ENCODE measurements around the gene PRIMPOL.
"Not testable (repeated sequence)": the region's sequence is repeated elsewhere in the genome, so short reads cannot be mapped to it uniquely, and the experiment has no call there.

The PRIMPOL gene

GRCh38 chr4:184715526-184715925 is 66.0 kb downstream of the PRIMPOL start:
- no peak for FAIRE-seq

- FAIRE-seq = no peak
Measured at GRCh38 chr4:184719407-184719806, 69.9 kb downstream of the PRIMPOL start.

GRCh38 chr4:184721254-184721653 is 71.7 kb downstream of the PRIMPOL start:
- no peak for FAIRE-seq

GRCh38 chr4:184722798-184723197 is 73.3 kb downstream of the PRIMPOL start:
- FAIRE-seq = no peak

- FAIRE-seq = no peak
Measured at GRCh38 chr4:184727430-184727829, 77.9 kb downstream of the PRIMPOL start.

GRCh38 chr4:184728858-184729257 is 79.3 kb downstream of the PRIMPOL start:
- FAIRE-seq = no peak

GRCh38 chr4:184729946-184730345 is 80.4 kb downstream of the PRIMPOL start:
- FAIRE-seq = no peak

- FAIRE-seq = no peak
Measured at GRCh38 chr4:184731056-184731455, 81.5 kb downstream of the PRIMPOL start.

- no peak for FAIRE-seq
Measured at GRCh38 chr4:184732126-184732525, 82.6 kb downstream of the PRIMPOL start.

- FAIRE-seq = peak; percentile 41
Measured at GRCh38 chr4:184733654-184734524, 84.4 kb downstream of the PRIMPOL start, which contains the start of gene CENPU. TSS of gene CENPU (minus strand) at chr4:184734096. CDS start at chr4:184734062, 34 bp downstream.

- FAIRE-seq = no peak
Measured at GRCh38 chr4:184734758-184735157, 85.2 kb downstream of the PRIMPOL start.

- FAIRE-seq = not testable (repeated sequence)
Measured at GRCh38 chr4:184739575-184739974, 90.0 kb downstream of the PRIMPOL start.

- FAIRE-seq = no peak
Measured at GRCh38 chr4:184740980-184741391, 91.4 kb downstream of the PRIMPOL start.

GRCh38 chr4:184741651-184742050 is 92.1 kb downstream of the PRIMPOL start:
- FAIRE-seq = not testable (repeated sequence)

GRCh38 chr4:184743650-184744049 is 94.1 kb downstream of the PRIMPOL start:
- FAIRE-seq = no peak

- no peak for FAIRE-seq
Measured at GRCh38 chr4:184744236-184744635, 94.7 kb downstream of the PRIMPOL start.
